ENCODE results near the gene DEFB118. TPM values are rescaled to one million over a fixed set of nuclear protein-coding genes. Genes with fewer than 3 reads are reported as not detected.

DEFB118 gene
- total and polyA plus RNA-seq, 2 of the 13 experiments (the other 11 are each of a cell fraction or from before 2014, with no cell fraction given): not detected

GRCh38 chr20:31403886-31404285 lies 35.5 kb downstream of the DEFB118 start:
- BruUV-seq (replicated peaks): no TSS peak
- DNase-seq (ENCODE audit: low spot score): no peak
- no peaks in the 10 kb centered on the region for H3K36me3 ChIP-seq (replicated peaks in 1 of 2; ENCODE audit: control insufficient read depth in 1 of 2, insufficient read depth in 2 of 2, low read length in 2 of 2)
- H4K20me1 ChIP-seq (ENCODE audit: insufficient read depth, low read length): no peaks in the 10 kb centered on the region
- in situ Hi-C loops (cut with HindIII; ENCODE audit: extremely low pct_ligation_motif_present, low pct_unique_long_range_greater_than_20kb): no loop called here
- intact Hi-C loops (cut with micrococcal nuclease; ENCODE audit: unreplicated experiment): no loop called here
- H3K9me3 ChIP-seq (ENCODE audit: low read length): no peaks in the 10 kb centered on the region
- H3K9ac ChIP-seq (ENCODE audit: insufficient read depth, low read depth, low read length): no peak overlapping the region
- H3K27ac ChIP-seq (ENCODE audit: extremely low read length, insufficient read depth, low read length): no peak overlapping the region
- peaks cover 0 to 6% of the 10 kb centered on the region in 2 experiments; a peak in 2 of 5 replicates for H3K27me3 ChIP-seq (ENCODE audit: control insufficient read depth in 1 of 2, insufficient read depth in 2 of 2, low read length in 2 of 2)
- TF ChIP-seq ZSCAN25 (CRISPR knock-in tag; IDR thresholded peaks at IDR 0.05): no peak
- TF ChIP-seq, protein P1, sequence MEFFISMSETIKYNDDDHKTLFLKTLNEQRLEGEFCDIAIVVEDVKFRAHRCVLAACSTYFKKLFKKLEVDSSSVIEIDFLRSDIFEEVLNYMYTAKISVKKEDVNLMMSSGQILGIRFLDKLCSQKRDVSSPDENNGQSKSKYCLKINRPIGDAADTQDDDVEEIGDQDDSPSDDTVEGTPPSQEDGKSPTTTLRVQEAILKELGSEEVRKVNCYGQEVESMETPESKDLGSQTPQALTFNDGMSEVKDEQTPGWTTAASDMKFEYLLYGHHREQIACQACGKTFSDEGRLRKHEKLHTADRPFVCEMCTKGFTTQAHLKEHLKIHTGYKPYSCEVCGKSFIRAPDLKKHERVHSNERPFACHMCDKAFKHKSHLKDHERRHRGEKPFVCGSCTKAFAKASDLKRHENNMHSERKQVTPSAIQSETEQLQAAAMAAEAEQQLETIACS (CRISPR knock-in tag; IDR thresholded peaks at IDR 0.05): no peak
- no peak for TF ChIP-seq ZBTB38 (CRISPR knock-in tag; IDR thresholded peaks at IDR 0.05)
- TF ChIP-seq ZNF224 (CRISPR knock-in tag; IDR thresholded peaks at IDR 0.05): no peak
- TF ChIP-seq, protein P2, sequence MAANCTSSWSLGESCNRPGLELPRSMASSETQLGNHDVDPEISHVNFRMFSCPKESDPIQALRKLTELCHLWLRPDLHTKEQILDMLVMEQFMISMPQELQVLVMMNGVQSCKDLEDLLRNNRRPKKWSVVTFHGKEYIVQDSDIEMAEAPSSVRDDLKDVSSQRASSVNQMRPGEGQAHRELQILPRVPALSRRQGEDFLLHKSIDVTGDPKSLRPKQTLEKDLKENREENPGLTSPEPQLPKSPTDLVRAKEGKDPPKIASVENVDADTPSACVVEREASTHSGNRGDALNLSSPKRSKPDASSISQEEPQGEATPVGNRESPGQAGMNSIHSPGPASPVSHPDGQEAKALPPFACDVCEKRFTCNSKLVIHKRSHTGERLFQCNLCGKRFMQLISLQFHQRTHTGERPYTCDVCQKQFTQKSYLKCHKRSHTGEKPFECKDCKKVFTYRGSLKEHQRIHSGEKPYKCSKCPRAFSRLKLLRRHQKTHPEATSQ (CRISPR knock-in tag; IDR thresholded peaks at IDR 0.05; ENCODE audit: borderline replicate concordance): no peak
- TF ChIP-seq ZNF484 (CRISPR knock-in tag; IDR thresholded peaks at IDR 0.05; ENCODE audit: borderline replicate concordance, low read depth): no peak
- TF ChIP-seq NCOA5 (CRISPR knock-in tag; IDR thresholded peaks at IDR 0.05): no peak
- no peak for TF ChIP-seq ZFY (CRISPR knock-in tag; IDR thresholded peaks at IDR 0.05)
- no peak for TF ChIP-seq ZNF138 (CRISPR knock-in tag; IDR thresholded peaks at IDR 0.05; ENCODE audit: low read depth)
- TF ChIP-seq MAFF (IDR thresholded peaks at IDR 0.05; ENCODE audit: low read depth, low read length): 0 out of 2 replicates have a peak, but pooled peaks have one; percentile 39
- TF ChIP-seq MAFK (conservative IDR thresholded peaks at IDR 0.05 in 1 of 2, IDR thresholded peaks at IDR 0.05 in 1 of 2; ENCODE audit: low read length in 2 of 2): peak; percentile 66 to 67
- no peak for TF ChIP-seq BRD4 (CRISPR knock-in tag; IDR thresholded peaks at IDR 0.05)
- no peak for TF ChIP-seq THYN1 (CRISPR knock-in tag; IDR thresholded peaks at IDR 0.05; ENCODE audit: borderline replicate concordance, low read depth)
- no peak for TF ChIP-seq CBX2 (IDR thresholded peaks at IDR 0.05; ENCODE audit: low read depth, low read length)
- no peak for TF ChIP-seq CBX2 (CRISPR knock-in tag; IDR thresholded peaks at IDR 0.05; ENCODE audit: low read depth)
- no peak for TF ChIP-seq ZNF432 (CRISPR knock-in tag; IDR thresholded peaks at IDR 0.05; ENCODE audit: borderline replicate concordance)
- TF ChIP-seq ZFP36L1 (CRISPR knock-in tag; IDR thresholded peaks at IDR 0.05): no peak
- TF ChIP-seq, protein P3, sequence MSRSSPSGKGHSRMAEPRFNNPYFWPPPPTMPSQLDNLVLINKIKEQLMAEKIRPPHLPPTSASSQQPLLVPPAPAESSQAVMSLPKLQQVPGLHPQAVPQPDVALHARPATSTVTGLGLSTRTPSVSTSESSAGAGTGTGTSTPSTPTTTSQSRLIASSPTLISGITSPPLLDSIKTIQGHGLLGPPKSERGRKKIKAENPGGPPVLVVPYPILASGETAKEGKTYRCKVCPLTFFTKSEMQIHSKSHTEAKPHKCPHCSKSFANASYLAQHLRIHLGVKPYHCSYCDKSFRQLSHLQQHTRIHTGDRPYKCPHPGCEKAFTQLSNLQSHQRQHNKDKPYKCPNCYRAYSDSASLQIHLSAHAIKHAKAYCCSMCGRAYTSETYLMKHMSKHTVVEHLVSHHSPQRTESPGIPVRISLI (CRISPR knock-in tag; IDR thresholded peaks at IDR 0.05; ENCODE audit: borderline replicate concordance): no peak
- H3K4me2 ChIP-seq (ENCODE audit: low read depth, low read length): no peak overlapping the region
- WGBS (ENCODE audit: low lambda C conversion rate): 0% methylated on average over 1 of the region's 1 CpG
- no peak for ATAC-seq
- no peaks in the 10 kb centered on the region for H3K79me2 ChIP-seq (ENCODE audit: insufficient read depth, low read length)
- no peaks in the 10 kb centered on the region for H3K4me1 ChIP-seq (ENCODE audit: insufficient read depth, low read length)
- H2AFZ ChIP-seq (ENCODE audit: low read length): no peak overlapping the region
- CTCF ChIA-PET (ENCODE audit: low intra/inter-chr PET ratio, low total read pairs): no interaction called here
- no peak overlapping the region for H3K4me3 ChIP-seq (replicated peaks in 1 of 3; ENCODE audit: insufficient read depth in 1 of 3, low read depth in 2 of 3, low read length in 3 of 3)
- no peak for FAIRE-seq
- POLR2A ChIA-PET: no interaction called here
